WI38 (cell line): Measurements from ENCODE around the gene GPD2.

Experiments
- H3K4me3 ChIP-seq: 2 replicates; pipeline ENCODE4 v1.5.1; 2011; ENCODE audit warnings: low read depth, mild to moderate bottlenecking, control low read depth, low read length
- CTCF ChIP-seq: IDR thresholded peaks from 2 replicates; pipeline ENCODE4 v1.5.1; 2012; ENCODE audit warnings: low read depth, mild to moderate bottlenecking, control low read depth, low read length

The GPD2 gene

GRCh38 chr2:156589381-156590079, 153.4 kb downstream of the GPD2 start:
- TF ChIP-seq CTCF = peak; percentile 32; the same call in 1 of the 2 replicates
- no peak overlapping the region for H3K4me3 ChIP-seq

- no peak overlapping the region for H3K4me3 ChIP-seq
- TF ChIP-seq CTCF = no peak
Observed at GRCh38 chr2:156590085-156590739, 154.0 kb downstream of the GPD2 start.

GRCh38 chr2:156592809-156593593, 156.8 kb downstream of the GPD2 start:
- no peak for TF ChIP-seq CTCF

GRCh38 chr2:156593594-156593921, 157.4 kb downstream of the GPD2 start:
- no peak for TF ChIP-seq CTCF
- no peak overlapping the region for H3K4me3 ChIP-seq

More at GRCh38 chr2:156592809-156593593, 156.8 kb downstream of the GPD2 start:
- no peak overlapping the region for H3K4me3 ChIP-seq

GRCh38 chr2:156598563-156598962, 162.4 kb downstream of the GPD2 start:
- no peak overlapping the region for H3K4me3 ChIP-seq
- TF ChIP-seq CTCF = no peak

- no peak overlapping the region for H3K4me3 ChIP-seq
Observed at GRCh38 chr2:156600196-156600595, 164.0 kb downstream of the GPD2 start.

More at GRCh38 chr2:156600196-156600595, 164.0 kb downstream of the GPD2 start:
- no peak for TF ChIP-seq CTCF
